ENCODE measurements around the gene HMGCLL1.

DNA sequence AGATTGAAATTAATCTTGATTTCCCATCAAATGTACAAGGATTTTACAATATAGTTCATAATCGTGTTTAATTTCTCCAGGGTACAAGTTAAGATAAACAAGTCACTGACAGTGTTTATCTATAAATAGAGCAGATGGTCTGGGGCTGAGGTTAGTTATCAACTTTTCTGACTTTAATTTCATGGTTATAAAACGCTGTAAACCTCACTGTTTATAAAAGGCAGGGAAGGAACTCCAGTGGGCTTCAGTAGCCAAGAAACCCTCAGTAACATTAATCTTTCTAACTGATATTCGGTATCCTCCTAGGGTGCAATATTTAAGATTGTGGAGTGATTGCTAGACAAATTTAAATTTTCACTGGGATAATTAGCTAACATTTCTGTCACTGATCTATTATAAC lies 183.1 kb downstream of the HMGCLL1 start:
- TF ChIP-seq, protein P1, sequence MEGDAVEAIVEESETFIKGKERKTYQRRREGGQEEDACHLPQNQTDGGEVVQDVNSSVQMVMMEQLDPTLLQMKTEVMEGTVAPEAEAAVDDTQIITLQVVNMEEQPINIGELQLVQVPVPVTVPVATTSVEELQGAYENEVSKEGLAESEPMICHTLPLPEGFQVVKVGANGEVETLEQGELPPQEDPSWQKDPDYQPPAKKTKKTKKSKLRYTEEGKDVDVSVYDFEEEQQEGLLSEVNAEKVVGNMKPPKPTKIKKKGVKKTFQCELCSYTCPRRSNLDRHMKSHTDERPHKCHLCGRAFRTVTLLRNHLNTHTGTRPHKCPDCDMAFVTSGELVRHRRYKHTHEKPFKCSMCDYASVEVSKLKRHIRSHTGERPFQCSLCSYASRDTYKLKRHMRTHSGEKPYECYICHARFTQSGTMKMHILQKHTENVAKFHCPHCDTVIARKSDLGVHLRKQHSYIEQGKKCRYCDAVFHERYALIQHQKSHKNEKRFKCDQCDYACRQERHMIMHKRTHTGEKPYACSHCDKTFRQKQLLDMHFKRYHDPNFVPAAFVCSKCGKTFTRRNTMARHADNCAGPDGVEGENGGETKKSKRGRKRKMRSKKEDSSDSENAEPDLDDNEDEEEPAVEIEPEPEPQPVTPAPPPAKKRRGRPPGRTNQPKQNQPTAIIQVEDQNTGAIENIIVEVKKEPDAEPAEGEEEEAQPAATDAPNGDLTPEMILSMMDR (conservative IDR thresholded peaks at IDR 0.05 in 1 of 2, IDR thresholded peaks at IDR 0.05 in 1 of 2; ENCODE audit: low read depth in 1 of 2, low read length in 2 of 2), result no peak
- no peak for TF ChIP-seq EZH2 (IDR thresholded peaks at IDR 0.05; ENCODE audit: low read length, missing control alignments)

Measured in fibroblast of lung (primary cell).